Neutrophil (primary cell): ENCODE data around the gene ARNT2.

ENCODE experiments used
- H3K27ac ChIP-seq: fragments of 200-600 bp; sonication (generic); 2 replicates; pipeline ENCODE4 v1.5.1; 2016; ENCODE audit warnings: mild to moderate bottlenecking, moderate library complexity
- H3K27me3 ChIP-seq: fragments of 200-600 bp; sonication (generic); 2 replicates; pipeline ENCODE4 v1.6.0; 2016; ENCODE audit warnings: mild to moderate bottlenecking
- H3K36me3 ChIP-seq: fragments of 200-600 bp; sonication (generic); 2 replicates; pipeline ENCODE4 v1.5.1; 2017
- H3K4me1 ChIP-seq, 2 experiments: fragments of 200-600 bp in 1 of 2; sonication (generic) in 1 of 2; 1 replicate in 1 of 2; 2 replicates in 1 of 2; pipeline versions ENCODE4 v1.5.1 to v1.6.1; 2013 to 2016; ENCODE audit warnings: low read depth in 1 of 2, low read length in 1 of 2, mild to moderate bottlenecking in 1 of 2, moderate library complexity in 1 of 2; ENCODE audit not compliant: control insufficient read depth in 1 of 2, insufficient read depth in 1 of 2
- H3K4me3 ChIP-seq, 2 experiments: fragments of 200-600 bp in 1 of 2; sonication (generic) in 1 of 2; 1 replicate in 1 of 2; 2 replicates in 1 of 2; pipeline ENCODE4 v1.5.1; 2013 to 2016; ENCODE audit warnings: low read depth in 1 of 2, low read length in 1 of 2, mild to moderate bottlenecking in 1 of 2, moderate library complexity in 1 of 2
- H3K9me3 ChIP-seq: fragments of 200-600 bp; sonication (generic); 2 replicates; pipeline ENCODE4 v1.5.1; 2016
- TF ChIP-seq, protein P1 (sequence below): fragments of 200-600 bp; sonication (generic); IDR thresholded peaks from 2 replicates; pipeline ENCODE4 v1.5.1; 2016; ENCODE audit warnings: antibody characterized with exemption

Gene ARNT2

DNA sequence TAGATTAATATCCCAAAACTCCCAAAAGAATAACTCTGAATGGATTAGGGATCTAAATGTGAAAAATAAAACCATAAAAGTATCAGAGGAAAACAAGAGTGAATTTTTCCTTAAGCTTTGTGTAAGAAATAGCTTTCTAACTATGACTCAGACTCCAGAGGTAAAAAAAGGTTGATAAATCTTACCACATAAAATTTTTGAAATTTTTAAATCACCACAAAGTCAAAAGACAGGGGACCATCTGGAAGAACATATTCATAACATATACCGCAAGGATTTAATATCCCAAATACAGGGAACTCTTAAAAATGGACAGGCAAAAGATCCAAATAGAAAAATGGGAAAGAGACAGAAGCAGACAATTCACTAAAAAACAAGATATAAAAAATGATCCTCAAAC, 145.0 kb downstream of the ARNT2 start:
- Histone ChIP-seq H3K4me1 (no peaks in the 10 kb centered on the region), H3K4me3 (no peak overlapping the region), H3K36me3 (no peaks in the 10 kb centered on the region), H3K27ac (no peak overlapping the region), H3K9me3 (no peaks in the 10 kb centered on the region), H3K27me3 (peaks cover 46% of the 10 kb centered on the region)
- TF ChIP-seq, protein P1, sequence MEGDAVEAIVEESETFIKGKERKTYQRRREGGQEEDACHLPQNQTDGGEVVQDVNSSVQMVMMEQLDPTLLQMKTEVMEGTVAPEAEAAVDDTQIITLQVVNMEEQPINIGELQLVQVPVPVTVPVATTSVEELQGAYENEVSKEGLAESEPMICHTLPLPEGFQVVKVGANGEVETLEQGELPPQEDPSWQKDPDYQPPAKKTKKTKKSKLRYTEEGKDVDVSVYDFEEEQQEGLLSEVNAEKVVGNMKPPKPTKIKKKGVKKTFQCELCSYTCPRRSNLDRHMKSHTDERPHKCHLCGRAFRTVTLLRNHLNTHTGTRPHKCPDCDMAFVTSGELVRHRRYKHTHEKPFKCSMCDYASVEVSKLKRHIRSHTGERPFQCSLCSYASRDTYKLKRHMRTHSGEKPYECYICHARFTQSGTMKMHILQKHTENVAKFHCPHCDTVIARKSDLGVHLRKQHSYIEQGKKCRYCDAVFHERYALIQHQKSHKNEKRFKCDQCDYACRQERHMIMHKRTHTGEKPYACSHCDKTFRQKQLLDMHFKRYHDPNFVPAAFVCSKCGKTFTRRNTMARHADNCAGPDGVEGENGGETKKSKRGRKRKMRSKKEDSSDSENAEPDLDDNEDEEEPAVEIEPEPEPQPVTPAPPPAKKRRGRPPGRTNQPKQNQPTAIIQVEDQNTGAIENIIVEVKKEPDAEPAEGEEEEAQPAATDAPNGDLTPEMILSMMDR, result no peak

DNA sequence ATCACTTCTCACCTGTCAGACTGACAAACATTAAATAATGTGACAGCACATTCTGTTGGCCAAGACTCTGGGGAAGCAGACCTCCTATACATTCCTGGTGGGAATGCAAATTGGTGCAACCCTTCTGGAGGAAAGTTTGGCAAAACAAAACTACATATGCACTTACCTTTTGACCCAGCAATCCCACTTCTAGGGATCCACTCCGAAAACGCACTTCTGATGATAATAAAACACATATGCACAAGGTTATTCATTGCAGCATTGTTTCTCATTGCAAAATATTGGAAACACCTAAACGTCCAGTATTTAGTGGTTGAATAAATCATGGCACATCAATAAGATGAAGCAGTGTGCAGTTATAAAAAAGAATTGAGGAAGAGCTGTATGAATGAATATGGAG, 145.5 kb downstream of the ARNT2 start:
- H3K27ac ChIP-seq, result no peak overlapping the region
- TF ChIP-seq, protein P1, result no peak
- no peaks in the 10 kb centered on the region for H3K4me1 ChIP-seq
- H3K9me3 ChIP-seq, result no peaks in the 10 kb centered on the region
- H3K27me3 ChIP-seq, result peaks cover 46% of the 10 kb centered on the region
- H3K36me3 ChIP-seq, result no peaks in the 10 kb centered on the region
- H3K4me3 ChIP-seq, result no peak overlapping the region

DNA sequence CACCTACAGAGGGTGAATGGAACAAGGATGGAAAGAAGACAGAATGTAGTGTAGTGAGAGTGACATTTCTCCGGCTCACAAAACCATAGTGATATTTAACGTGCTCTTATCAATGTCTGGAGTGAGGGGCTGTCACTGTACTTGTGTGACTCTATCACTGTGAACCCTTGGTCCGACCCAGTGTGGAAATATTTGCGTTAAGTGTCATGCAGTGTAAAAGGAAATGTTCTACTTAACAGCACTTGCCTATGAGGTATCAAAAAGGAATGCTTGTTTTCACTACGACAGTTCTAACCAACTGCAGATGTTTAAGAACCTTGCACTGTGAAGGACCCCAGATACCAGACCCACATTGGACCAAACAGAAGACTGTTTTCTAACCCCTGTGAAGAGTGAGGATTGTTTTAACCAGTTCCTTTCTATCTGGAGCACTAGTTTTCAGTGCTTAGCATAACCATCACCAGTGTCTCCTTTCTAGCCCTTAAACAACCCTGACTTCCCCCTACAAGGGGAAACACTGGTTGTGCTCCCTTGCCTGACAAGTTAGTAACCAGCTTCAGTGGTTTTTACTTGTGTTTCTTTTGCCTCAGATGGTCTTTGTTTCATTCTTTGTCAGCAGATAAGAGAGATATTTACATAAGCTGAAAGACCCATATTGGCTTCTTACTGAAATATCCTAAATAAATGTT, 146.2 kb downstream of the ARNT2 start:
- no peak overlapping the region for H3K27ac ChIP-seq
- H3K36me3 ChIP-seq, result no peaks in the 10 kb centered on the region
- TF ChIP-seq, protein P1, result no peak
- H3K4me3 ChIP-seq, result no peak overlapping the region
- peaks cover 46% of the 10 kb centered on the region for H3K27me3 ChIP-seq
- no peaks in the 10 kb centered on the region for H3K9me3 ChIP-seq
- no peaks in the 10 kb centered on the region for H3K4me1 ChIP-seq

DNA sequence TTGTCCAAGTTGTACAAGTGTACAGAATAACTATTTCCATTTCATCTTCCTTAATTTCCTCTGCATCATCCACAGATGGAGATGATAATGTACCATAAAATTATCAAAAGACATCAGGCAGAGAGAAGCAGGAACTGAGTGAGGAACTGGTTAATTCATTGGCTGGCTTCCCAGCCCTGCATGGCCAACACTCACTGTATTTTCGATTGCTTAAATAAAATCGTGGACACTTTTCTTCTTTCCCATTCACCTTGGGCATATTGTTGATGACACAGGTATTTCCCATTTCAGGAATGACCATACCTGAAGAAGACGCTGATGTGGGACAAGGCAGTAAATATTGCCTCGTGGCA, 146.7 kb downstream of the ARNT2 start:
- TF ChIP-seq, protein P1, result no peak
- Histone ChIP-seq H3K27me3 (peaks cover 46% of the 10 kb centered on the region), H3K4me1 (no peaks in the 10 kb centered on the region), H3K27ac (no peak overlapping the region), H3K4me3 (no peak overlapping the region), H3K9me3 (no peaks in the 10 kb centered on the region), H3K36me3 (no peaks in the 10 kb centered on the region)

DNA sequence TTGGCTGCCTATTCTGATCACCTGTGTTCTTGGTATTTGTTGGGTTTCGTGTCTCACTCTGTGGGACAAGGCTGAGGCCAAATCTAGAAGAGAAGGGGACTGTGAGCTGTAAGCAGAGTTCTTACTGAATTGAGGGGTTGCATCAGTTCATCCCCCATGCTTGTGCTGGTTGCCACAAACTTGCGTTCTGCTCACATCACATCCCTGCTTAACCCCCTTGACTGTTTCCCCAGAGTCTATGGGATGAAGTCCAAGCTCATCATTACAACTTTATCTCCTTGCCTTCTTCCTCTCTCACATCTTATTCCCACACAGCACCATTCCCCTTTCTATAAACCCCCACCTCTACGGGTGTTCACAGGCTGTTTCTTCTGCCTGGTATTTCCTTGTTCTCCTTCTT, 147.2 kb downstream of the ARNT2 start:
- H3K9me3 ChIP-seq, result no peaks in the 10 kb centered on the region
- H3K27ac ChIP-seq, result no peak overlapping the region
- TF ChIP-seq, protein P1, result no peak
- no peaks in the 10 kb centered on the region for H3K36me3 ChIP-seq
- H3K27me3 ChIP-seq, result peaks cover 46% of the 10 kb centered on the region
- H3K4me3 ChIP-seq, result no peak overlapping the region
- H3K4me1 ChIP-seq, result no peaks in the 10 kb centered on the region
